B cell (primary cell): Measurements from ENCODE around the gene EMP2.
"Not testable (repeated sequence)": the region's sequence is repeated elsewhere in the genome, so short reads cannot be mapped to it uniquely, and the experiment has no call there.

Experiments
- EZH2 ChIP-seq: IDR thresholded peaks from 2 replicates; pipeline ENCODE4 v1.6.1; 2012; ENCODE audit warnings: borderline replicate concordance, low read depth, mild to moderate bottlenecking, moderate library complexity, low read length; ENCODE audit not compliant: insufficient read depth, poor library complexity, severe bottlenecking
- TF ChIP-seq, protein P1 (sequence below): fragments of 200-600 bp; IDR thresholded peaks from one replicate; pipeline ENCODE4 v1.8.0; 2022; ENCODE audit warnings: antibody characterized with exemption, mild to moderate bottlenecking

- TF ChIP-seq, protein P1, sequence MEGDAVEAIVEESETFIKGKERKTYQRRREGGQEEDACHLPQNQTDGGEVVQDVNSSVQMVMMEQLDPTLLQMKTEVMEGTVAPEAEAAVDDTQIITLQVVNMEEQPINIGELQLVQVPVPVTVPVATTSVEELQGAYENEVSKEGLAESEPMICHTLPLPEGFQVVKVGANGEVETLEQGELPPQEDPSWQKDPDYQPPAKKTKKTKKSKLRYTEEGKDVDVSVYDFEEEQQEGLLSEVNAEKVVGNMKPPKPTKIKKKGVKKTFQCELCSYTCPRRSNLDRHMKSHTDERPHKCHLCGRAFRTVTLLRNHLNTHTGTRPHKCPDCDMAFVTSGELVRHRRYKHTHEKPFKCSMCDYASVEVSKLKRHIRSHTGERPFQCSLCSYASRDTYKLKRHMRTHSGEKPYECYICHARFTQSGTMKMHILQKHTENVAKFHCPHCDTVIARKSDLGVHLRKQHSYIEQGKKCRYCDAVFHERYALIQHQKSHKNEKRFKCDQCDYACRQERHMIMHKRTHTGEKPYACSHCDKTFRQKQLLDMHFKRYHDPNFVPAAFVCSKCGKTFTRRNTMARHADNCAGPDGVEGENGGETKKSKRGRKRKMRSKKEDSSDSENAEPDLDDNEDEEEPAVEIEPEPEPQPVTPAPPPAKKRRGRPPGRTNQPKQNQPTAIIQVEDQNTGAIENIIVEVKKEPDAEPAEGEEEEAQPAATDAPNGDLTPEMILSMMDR, result not testable (repeated sequence)
- TF ChIP-seq EZH2, result not testable (repeated sequence)
These were observed 20.6 kb downstream of the EMP2 start for GRCh38 chr16:10559792-10560191.
